DMS79 treated with DMSO at 0.1 percent for 48 hours (cell line): ENCODE data around the gene COL21A1.
"Not testable (repeated sequence)": the region's sequence is repeated elsewhere in the genome, so short reads cannot be mapped to it uniquely, and the experiment has no call there.

Source experiments
- DNase-seq: peaks from one replicate; lab custom pipeline; 2025; lab: John Stamatoyannopoulos, UW

The COL21A1 gene

GRCh38 chr6:56047931-56048540 lies 199.3 kb downstream of the COL21A1 start:
- DNase-seq, result no peak

DNA sequence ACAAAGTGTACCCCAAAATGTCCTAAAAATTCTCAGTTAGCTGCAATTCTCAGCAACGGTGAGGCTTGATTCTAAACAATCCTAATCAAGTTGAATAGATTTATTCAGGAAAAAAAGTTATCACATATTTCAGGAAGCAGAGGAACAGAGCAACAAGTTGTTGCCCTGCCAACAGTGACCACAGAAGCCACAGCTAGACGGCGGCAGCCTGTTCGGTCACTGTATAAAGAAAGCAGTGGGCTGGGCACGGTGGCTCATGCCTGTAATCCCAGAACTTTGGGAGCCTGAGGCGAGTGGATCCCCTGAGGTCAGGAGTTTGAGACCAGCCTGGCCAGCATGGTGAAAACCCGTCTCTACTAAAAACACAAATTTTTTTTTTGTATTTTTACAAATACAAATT lies 200.8 kb downstream of the COL21A1 start:
- no peak for DNase-seq

GRCh38 chr6:56043761-56044160 lies 203.6 kb downstream of the COL21A1 start:
- DNase-seq, result no peak

DNA sequence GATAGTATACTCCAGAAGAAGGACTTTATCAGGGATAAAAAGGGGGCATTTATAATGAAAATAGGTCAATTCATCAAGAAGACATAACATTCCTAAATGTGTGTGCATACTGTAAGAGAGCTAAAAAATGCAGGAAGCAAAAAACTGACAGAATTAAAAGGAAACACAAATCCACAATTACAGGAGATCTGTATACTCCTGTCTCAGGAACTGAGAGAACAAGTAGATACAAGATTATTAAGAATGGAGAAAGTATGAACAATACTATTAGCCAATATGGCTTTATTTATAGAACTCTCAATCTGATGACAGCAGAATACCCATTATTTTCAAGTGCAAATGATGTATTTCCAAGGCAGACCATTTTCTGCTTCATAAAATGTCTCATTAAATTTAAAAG lies 204.3 kb downstream of the COL21A1 start:
- no peak for DNase-seq

GRCh38 chr6:56041591-56041990 lies 205.8 kb downstream of the COL21A1 start:
- DNase-seq, result no peak

- DNase-seq, result no peak
These were observed 206.5 kb downstream of the COL21A1 start for GRCh38 chr6:56040889-56041301.

DNA sequence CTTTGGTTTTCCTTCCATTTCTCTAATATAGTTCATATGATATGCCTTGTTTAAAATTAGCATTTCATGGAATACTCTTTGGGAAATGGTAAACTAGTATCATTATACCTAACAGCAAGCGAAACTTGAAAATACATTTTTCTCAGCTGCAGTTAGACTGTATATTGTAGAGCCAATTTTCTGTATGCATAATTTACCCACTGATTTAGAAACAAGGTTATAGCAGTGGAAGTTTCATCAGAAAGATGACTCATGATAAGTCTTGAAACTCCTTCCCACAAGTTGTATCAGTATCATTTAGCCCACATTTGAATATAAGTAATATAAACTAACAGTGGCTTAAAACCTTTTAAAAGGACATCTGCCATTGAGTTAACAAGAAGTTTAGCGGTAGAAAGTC lies 207.2 kb downstream of the COL21A1 start:
- DNase-seq, result no peak

DNA sequence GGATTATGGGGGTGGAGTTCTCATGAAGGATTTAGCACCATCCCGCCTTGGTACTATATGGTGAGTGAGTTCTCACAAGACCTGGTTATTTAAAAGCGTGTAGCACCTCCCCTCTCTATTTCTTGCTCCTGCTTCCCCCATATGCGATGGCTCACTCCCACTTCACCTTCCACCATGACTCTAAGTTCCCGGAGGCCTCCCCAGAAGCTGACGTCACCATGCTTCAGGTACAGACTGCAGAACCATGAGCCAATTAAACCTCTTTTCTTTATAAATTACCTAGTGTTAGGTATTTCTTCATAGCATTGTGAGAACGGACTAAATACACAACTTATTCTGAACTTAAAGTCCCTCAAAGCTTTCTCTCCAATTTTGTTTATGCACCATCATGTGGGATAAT lies 208.6 kb downstream of the COL21A1 start:
- no peak for DNase-seq

GRCh38 chr6:56037601-56038000 lies 209.8 kb downstream of the COL21A1 start:
- no peak for DNase-seq

GRCh38 chr6:56036916-56037600 lies 210.3 kb downstream of the COL21A1 start:
- DNase-seq, result no peak

- no peak for DNase-seq
These were observed 214.0 kb downstream of the COL21A1 start for GRCh38 chr6:56033401-56033800.

DNA sequence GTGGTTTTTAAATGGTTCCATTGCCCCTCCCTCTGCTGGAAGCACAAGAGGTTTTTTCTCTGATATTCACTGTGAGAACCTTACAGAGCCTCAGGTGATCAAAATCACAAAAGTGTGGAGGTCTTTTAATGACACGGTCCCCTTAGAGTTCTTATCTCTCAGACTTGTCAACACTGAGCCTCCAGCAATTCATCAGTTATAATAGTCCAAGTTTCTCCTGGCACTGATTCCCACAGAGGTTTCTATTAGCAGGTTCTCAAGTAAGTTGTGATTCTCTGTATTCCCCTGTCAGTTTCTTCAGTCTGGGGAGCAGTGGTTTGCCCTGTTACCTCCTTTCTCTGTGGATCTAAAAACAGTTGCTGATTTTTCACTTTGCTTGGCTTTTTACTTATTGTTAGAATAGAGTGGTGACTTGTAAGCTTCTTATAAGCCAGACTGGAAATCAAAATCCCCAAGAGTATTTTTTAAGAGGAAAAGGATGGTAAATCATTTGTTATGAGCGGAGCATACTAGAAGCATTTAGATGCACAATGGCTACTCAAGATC lies 214.6 kb downstream of the COL21A1 start:
- no peak for DNase-seq

- no peak for DNase-seq
These were observed 219.5 kb downstream of the COL21A1 start for GRCh38 chr6:56027865-56028264.

GRCh38 chr6:56026455-56027180 lies 220.8 kb downstream of the COL21A1 start:
- peak; percentile 17 for DNase-seq

DNA sequence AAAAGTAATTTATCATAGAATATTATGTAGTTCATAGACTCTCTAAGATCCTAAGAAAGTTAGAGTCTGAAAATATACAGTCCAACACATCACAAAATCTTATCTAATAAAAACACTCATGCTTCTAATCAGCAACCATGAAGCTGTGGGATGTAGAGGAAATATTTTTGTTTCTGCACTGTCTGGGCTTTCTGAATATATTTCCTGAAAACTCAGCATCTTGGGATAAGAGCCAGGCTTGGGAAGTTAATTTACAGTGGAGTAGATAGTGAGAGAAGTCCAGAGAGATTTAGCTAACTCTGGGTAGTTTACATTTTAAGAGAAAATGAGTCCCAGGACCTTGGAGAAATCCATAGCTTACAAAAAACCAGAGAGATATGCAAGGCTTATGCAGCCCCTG lies 221.6 kb downstream of the COL21A1 start:
- DNase-seq, result no peak

DNA sequence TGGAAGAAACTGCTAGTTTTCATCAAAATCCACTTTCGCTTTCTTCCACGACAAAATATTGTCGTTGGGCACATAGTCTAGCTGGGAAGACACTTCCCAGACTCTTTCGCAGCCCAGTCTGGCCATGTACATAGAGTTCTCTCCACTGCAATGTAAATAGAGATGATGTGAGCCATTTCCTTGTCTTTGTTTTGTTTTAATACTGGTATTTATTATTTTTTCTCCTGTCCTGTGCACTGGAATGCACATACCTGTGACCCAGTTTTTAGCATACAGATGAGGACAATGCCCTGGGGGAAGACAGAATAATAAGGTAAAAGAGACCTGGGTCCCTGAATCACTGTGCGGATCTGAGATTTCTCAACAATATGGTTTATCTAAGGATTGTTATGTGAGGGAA lies 222.4 kb downstream of the COL21A1 start:
- DNase-seq, result no peak

- DNase-seq, result no peak
These were observed 223.6 kb downstream of the COL21A1 start for GRCh38 chr6:56023829-56024228.

GRCh38 chr6:56022678-56023077 lies 224.7 kb downstream of the COL21A1 start:
- DNase-seq, result no peak

DNA sequence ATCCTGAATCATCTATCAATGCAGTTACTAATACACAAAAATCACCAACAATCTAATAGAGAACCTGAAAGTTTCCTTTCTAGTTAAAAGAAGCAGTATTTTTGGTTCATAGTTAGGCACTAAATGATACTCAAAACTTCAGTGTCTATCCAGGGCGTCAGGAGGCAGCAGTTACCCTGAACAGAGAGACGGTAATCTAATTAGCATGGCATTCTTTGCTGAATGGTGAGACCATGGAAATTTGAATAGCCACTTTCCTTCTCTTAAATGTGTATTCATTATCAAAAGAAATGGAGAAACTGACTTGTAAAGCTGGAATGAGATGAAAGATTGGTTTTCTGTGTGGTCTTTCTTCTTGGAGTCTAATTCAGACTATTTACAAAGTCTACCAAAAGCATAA lies 225.4 kb downstream of the COL21A1 start:
- no peak for DNase-seq

GRCh38 chr6:56019973-56020372 lies 227.4 kb downstream of the COL21A1 start:
- DNase-seq, result no peak

GRCh38 chr6:56017198-56017597 lies 230.2 kb downstream of the COL21A1 start:
- DNase-seq, result no peak

GRCh38 chr6:56014039-56014438 lies 233.3 kb downstream of the COL21A1 start:
- DNase-seq, result not testable (repeated sequence)

- DNase-seq, result no peak
These were observed 237.7 kb downstream of the COL21A1 start for GRCh38 chr6:56009636-56010035.
